Activated T-cell treated with anti-CD3 and anti-CD28 coated beads, Interleukin-2, amount 50 U/mL, for 24 hours (primary cell): ENCODE data around the gene SHD.
"Not testable (repeated sequence)": the region's sequence is repeated elsewhere in the genome, so short reads cannot be mapped to it uniquely, and the experiment has no call there.

Experiments used
- DNase-seq: peaks from one replicate; pipeline ENCODE4 v3.0.0-alpha.2; 2020
- H3K27ac Mint-ChIP-seq: 2 replicates; pipeline ENCODE4 v1.8.0; 2020; ENCODE audit warnings: mild to moderate bottlenecking, mixed read lengths
- H3K27me3 Mint-ChIP-seq: 2 replicates; pipeline ENCODE4 v1.8.0; 2020; ENCODE audit warnings: mixed read lengths
- H3K36me3 Mint-ChIP-seq: 2 replicates; pipeline ENCODE4 v1.8.0; 2020; ENCODE audit warnings: low read depth, mixed read lengths
- H3K4me1 Mint-ChIP-seq: 2 replicates; pipeline ENCODE4 v1.8.0; 2020; ENCODE audit warnings: low read depth, mixed read lengths
- H3K4me3 Mint-ChIP-seq: 2 replicates; pipeline ENCODE4 v1.8.0; 2020; ENCODE audit warnings: mild to moderate bottlenecking, moderate library complexity, mixed read lengths
- H3K9me3 Mint-ChIP-seq: 2 replicates; pipeline ENCODE4 v1.8.0; 2020; ENCODE audit warnings: mixed read lengths

Gene SHD

GRCh38 chr19:4279530-4280422 is 710 bp downstream of the SHD start:
- Mint-ChIP-seq H3K27me3 (peaks cover 37% of the 10 kb centered on the region), H3K27ac (no peak overlapping the region), H3K4me1 (peaks cover 5% of the 10 kb centered on the region), H3K4me3 (peak overlapping the region; percentile 41), H3K9me3 (no peaks in the 10 kb centered on the region), H3K36me3 (no peaks in the 10 kb centered on the region)
- no peak for DNase-seq

- no peak for DNase-seq
- H3K27ac Mint-ChIP-seq, result no peak overlapping the region
- no peaks in the 10 kb centered on the region for H3K9me3 Mint-ChIP-seq
- H3K27me3 Mint-ChIP-seq, result peaks cover 25% of the 10 kb centered on the region
- peaks cover 3% of the 10 kb centered on the region for H3K4me1 Mint-ChIP-seq
- H3K4me3 Mint-ChIP-seq, result no peak overlapping the region
- no peaks in the 10 kb centered on the region for H3K36me3 Mint-ChIP-seq
Observed at GRCh38 chr19:4284176-4284958, 5.3 kb downstream of the SHD start.

GRCh38 chr19:4284974-4285373 is 5.9 kb downstream of the SHD start:
- Mint-ChIP-seq H3K4me3 (no peak overlapping the region), H3K27me3 (peaks cover 22% of the 10 kb centered on the region), H3K4me1 (no peaks in the 10 kb centered on the region), H3K9me3 (no peaks in the 10 kb centered on the region), H3K27ac (no peak overlapping the region), H3K36me3 (no peaks in the 10 kb centered on the region)
- DNase-seq, result no peak

- DNase-seq, H3K9me3 Mint-ChIP-seq, H3K36me3 Mint-ChIP-seq, H3K4me3 Mint-ChIP-seq, H3K27me3 Mint-ChIP-seq, H3K4me1 Mint-ChIP-seq, H3K27ac Mint-ChIP-seq: not testable (repeated sequence)
Observed at GRCh38 chr19:4286141-4286540, 7.1 kb downstream of the SHD start.

GRCh38 chr19:4288091-4288777 is 9.2 kb downstream of the SHD start:
- Mint-ChIP-seq H3K9me3 (no peaks in the 10 kb centered on the region), H3K27ac (no peak overlapping the region), H3K4me3 (no peak overlapping the region), H3K36me3 (no peaks in the 10 kb centered on the region), H3K27me3 (no peaks in the 10 kb centered on the region), H3K4me1 (no peaks in the 10 kb centered on the region)
- DNase-seq, result no peak

- no peaks in the 10 kb centered on the region for H3K27me3 Mint-ChIP-seq
- H3K36me3 Mint-ChIP-seq, result peaks cover 2% of the 10 kb centered on the region
- H3K9me3 Mint-ChIP-seq, result no peaks in the 10 kb centered on the region
- H3K4me3 Mint-ChIP-seq, result no peak overlapping the region
- DNase-seq, result no peak
- H3K27ac Mint-ChIP-seq, result no peak overlapping the region
- H3K4me1 Mint-ChIP-seq, result no peaks in the 10 kb centered on the region
Observed at GRCh38 chr19:4291184-4291732, 12.2 kb downstream of the SHD start.

GRCh38 chr19:4292515-4292914 is 13.4 kb downstream of the SHD start:
- Mint-ChIP-seq H3K27me3 (no peaks in the 10 kb centered on the region), H3K9me3 (no peaks in the 10 kb centered on the region), H3K4me1 (no peaks in the 10 kb centered on the region), H3K27ac (no peak overlapping the region), H3K4me3 (no peak overlapping the region), H3K36me3 (peaks cover 2% of the 10 kb centered on the region)
- no peak for DNase-seq

- H3K4me3 Mint-ChIP-seq, result no peak overlapping the region
- no peak overlapping the region for H3K27ac Mint-ChIP-seq
- H3K27me3 Mint-ChIP-seq, result no peaks in the 10 kb centered on the region
- H3K9me3 Mint-ChIP-seq, result no peaks in the 10 kb centered on the region
- peaks cover 2% of the 10 kb centered on the region for H3K36me3 Mint-ChIP-seq
- no peak for DNase-seq
- peaks cover 11% of the 10 kb centered on the region for H3K4me1 Mint-ChIP-seq
Observed at GRCh38 chr19:4294389-4294788, 15.3 kb downstream of the SHD start.

- peaks cover 2% of the 10 kb centered on the region for H3K36me3 Mint-ChIP-seq
- H3K27ac Mint-ChIP-seq, result no peak overlapping the region
- DNase-seq, result no peak
Observed at GRCh38 chr19:4295972-4296771, 17.1 kb downstream of the SHD start.

GRCh38 chr19:4297901-4298809 is 19.1 kb downstream of the SHD start:
- H3K36me3 Mint-ChIP-seq, result peaks cover 2% of the 10 kb centered on the region
- peak; percentile 50 for DNase-seq
- no peaks in the 10 kb centered on the region for H3K9me3 Mint-ChIP-seq
- H3K27me3 Mint-ChIP-seq, result no peaks in the 10 kb centered on the region
- no peak overlapping the region for H3K4me3 Mint-ChIP-seq
- no peak overlapping the region for H3K27ac Mint-ChIP-seq
- peaks cover 30% of the 10 kb centered on the region for H3K4me1 Mint-ChIP-seq

More at GRCh38 chr19:4295972-4296771, 17.1 kb downstream of the SHD start:
- Mint-ChIP-seq H3K4me3 (no peak overlapping the region), H3K4me1 (peaks cover 14% of the 10 kb centered on the region), H3K9me3 (no peaks in the 10 kb centered on the region), H3K27me3 (no peaks in the 10 kb centered on the region)

- no peak overlapping the region for H3K4me3 Mint-ChIP-seq
- no peak overlapping the region for H3K27ac Mint-ChIP-seq
- DNase-seq, result no peak
- no peaks in the 10 kb centered on the region for H3K9me3 Mint-ChIP-seq
- no peaks in the 10 kb centered on the region for H3K27me3 Mint-ChIP-seq
- H3K36me3 Mint-ChIP-seq, result peaks cover 2% of the 10 kb centered on the region
- H3K4me1 Mint-ChIP-seq, result peaks cover 35% of the 10 kb centered on the region
Observed at GRCh38 chr19:4298810-4299550, 19.9 kb downstream of the SHD start.

GRCh38 chr19:4300589-4300988 is 21.5 kb downstream of the SHD start:
- no peak for DNase-seq
- Mint-ChIP-seq H3K27ac (no peak overlapping the region), H3K27me3 (no peaks in the 10 kb centered on the region), H3K4me1 (peaks cover 42% of the 10 kb centered on the region), H3K4me3 (no peak overlapping the region), H3K9me3 (no peaks in the 10 kb centered on the region), H3K36me3 (no peaks in the 10 kb centered on the region)
